Islet precursor cell (in vitro differentiated cells): ENCODE data around the gene EPHA7.

Experiments
- DNase-seq: peaks from one replicate; pipeline ENCODE4 v3.0.0-alpha.2; 2018

The EPHA7 gene

DNA sequence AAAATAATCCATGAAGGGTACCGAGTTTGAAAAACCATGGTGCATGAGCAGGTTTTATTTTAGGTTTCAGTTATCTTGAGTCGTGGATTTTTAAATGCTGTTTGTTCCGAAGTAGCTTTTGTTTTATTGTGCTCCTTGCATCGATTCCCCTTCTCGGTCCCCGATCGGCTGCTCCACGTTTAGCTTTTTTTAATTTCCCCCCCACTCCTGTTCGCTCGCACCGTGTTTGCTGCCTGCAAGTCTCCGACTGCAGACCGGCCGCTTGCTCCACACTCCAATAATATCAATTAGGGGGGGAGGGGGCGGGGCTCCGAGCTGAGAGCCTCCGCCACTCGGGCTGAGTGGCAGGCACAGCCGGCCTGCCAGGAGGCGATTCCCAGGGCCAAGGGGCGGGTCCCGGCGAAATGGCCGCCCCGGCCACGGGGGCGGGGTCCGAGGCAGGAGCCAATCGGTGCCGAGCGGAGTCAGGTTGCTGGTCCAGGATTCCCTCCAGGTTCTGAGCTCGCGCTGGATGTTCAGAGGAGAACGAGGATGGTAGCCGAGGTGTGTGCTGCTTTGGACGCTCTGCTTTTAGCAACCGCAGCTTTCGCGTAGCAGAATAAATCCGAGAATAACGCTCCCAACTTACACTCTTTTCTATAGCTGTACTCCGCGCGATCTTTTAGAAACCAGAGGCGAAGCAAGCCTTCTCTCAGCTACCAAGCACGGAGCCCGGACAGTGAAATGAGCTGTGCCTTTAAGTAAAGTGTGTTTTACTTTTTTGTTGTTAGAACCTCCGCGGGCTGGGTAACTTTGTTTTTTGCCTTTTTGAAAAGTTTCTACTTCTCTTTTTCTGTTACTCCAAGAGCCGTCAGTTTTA lies at the start of gene EPHA7:
TSS of gene EPHA7 (minus strand) at position 256 of the 859 bp plus-strand sequence. CDS start at position 38, 218 bp downstream.
- DNase-seq, result peak; percentile 100

DNA sequence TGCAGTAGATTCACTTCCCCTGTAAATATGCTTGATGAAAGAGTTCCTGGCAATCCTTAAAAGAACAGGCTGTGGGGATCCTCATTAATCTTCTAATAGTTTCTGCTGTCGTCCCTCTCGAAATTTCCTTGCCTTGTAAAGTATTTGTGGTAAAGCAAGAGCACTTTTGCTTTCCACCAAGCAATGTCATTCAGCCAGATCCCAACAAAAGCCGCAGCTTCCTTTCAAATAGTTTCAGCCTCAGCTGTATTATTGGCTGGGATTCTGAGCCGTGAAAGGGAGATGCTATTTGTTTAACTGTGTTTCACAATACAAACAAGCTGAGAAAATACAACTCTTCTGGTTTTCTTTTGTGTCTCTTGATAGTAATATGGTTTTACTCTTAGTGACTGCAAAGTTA lies 48.9 kb upstream of the EPHA7 start:
- peak; percentile 60 for DNase-seq

DNA sequence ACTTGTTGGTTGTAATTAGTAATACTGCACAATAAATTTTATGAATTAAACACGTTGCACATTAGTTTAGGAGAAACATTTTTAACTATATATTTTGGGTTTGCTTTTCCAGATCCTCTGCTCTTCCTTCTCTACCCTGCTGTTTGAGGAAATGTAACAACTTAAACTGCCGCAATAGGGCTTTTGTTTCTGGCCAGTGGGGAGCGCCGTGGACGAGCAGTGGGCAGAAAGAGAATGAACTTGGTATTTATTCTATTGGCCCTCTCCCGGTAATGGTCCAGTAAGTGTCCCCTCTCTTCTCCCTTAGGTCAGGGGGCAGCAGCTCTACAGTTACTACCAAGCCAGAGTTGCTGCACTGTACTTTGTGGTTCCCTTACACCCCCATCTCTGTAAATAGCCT lies 35.2 kb upstream of the EPHA7 start:
- DNase-seq, result no peak

DNA sequence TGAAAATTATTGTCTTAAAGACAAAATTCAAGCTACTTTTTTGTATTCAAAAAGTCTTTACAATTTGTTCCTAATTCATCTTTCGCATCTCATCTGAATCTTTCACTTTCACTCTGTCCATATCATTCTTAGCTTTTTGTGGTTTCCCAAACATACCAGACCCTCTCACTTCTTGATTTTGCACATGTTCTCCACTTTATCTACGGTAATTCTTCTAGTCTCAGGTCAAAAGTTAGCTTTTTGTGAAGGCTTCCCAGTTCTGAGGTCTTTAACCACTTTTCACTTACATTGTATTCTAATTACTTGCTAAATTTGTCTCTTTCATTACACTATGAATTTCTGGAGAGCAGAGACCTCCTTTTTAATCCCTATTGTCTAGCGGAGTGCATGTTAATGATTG lies 34.6 kb upstream of the EPHA7 start:
- no peak for DNase-seq

- no peak for DNase-seq
Measured at GRCh38 chr6:93447874-93448273, 28.5 kb upstream of the EPHA7 start.

- no peak for DNase-seq
Measured at GRCh38 chr6:93437491-93437890, 18.1 kb upstream of the EPHA7 start.

DNA sequence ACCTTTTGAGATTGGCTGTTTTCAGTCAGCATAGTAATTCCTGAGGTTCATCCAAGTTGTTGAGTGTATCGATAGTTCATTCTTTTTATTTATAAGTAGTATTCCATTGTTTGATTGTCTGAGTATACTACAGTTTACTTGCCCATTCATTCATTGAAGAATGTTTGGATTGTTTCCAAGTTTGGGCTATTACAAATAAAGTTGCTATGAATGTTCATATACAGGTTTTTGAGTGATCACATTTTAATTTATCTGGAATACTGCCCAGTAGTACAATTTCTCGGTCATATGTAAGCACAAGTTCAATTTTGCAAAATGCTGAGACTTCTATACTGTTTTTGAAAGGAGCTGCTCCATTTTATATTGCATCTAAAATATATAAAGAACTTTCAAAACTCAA lies 14.2 kb upstream of the EPHA7 start:
- no peak for DNase-seq

DNA sequence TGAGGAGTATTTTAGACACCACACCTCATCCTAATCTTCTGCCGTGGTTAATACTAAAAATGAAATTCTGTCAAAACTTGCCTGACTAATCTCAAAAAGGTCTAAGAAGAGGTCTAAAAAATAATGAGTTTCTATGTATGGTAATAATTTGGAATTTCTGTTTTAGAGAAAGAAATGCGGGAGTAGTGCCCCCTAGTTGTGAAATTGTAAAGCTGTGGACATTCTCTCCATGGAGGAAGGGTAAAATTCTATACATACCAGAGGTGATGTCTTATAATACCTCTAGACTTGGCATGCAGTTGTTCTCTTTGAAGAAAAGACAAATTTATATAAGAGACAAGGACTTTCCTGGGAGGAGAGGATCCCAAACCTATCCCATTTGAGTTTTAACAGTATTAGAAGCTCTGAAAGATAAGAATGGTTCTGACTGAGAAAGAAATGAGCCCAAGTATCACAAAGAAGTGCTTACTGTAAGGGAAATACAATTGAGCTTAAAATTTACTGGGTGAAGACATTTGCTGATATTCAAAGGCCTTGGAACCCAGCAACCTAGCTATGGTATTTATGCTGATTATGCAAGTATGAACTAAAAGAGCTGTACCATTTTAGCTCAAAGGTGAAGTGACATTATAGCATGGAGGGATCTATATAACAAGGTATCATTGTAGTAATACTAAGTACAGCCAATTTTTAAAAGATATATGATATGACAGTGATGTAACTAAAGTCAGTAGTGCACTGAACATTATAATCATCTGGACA lies 5.1 kb upstream of the EPHA7 start:
- no peak for DNase-seq

- DNase-seq, result peak; percentile 72
Measured at GRCh38 chr6:93423542-93423941, 4.2 kb upstream of the EPHA7 start.

DNA sequence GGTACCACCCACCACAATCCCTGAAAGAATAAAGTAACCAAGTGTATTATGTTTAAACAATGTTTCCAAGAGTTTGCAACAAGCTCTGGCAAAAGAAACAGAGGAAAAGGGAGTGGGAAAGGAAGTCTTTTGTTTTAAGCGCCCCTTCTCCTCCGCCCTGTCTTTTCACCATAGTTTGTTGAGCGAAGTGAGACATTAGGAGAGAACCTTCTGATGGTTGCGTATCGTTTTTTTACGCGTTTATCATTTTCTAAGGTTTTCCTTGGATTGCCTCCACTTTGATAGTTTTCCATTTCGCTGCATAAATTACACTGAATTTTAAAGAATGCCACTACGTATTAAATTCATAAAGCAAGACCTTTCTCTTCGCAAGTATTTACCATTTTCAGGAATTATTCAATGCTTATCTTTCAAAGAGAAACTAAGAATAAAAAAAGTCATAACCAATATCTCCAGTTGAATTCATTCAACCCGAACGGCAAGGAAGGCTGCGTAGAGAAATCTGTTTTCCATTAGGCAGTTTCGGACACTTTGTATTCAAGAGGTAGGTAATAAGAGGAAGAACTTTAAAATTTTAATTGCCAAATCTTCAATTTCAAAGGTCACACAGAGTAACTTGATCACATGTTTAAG lies 920 bp upstream of the EPHA7 start:
- DNase-seq, result no peak

DNA sequence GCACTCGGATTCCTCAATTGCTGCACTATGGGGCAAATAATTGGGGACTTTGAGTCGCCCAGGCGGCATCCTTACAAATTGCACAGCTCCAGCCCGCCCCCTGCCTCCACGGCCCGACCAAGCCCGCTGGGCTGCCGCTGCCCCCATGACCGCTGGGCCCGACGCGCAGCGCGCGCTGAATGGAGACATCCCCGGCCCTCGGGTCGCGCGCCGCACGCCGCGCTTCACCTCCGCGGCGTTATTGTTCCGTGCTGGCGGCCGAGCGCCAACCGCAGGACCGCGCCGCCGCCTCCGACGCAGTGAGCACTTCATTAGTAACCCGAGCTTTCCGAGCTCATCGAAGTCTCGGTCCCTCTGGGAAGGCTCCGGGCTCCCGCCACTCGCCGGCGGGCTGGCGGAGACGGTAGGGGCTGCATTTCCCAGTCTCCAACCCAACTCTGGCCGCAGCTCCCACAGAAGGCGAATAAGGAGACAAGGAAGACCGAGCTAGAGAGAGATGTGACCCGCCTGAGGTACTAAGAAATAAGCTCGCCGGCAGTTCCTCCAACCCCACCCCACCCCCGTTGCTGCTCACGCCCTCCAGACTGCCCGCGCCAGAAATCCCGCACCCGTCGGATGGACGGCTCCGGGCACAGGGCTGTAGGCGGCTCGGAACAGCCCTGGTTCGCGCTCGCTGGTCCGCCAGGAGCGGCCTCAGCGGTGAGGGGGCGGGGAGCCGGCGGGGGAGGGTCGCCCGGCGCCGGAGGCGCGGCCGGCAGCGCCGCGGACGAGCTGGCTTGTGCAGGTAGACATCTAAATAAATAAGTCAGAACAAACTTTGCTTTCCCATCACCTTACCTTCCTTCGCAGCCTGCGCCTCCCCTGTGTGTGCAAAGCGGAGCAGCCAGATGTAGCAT lies 703 bp downstream of the EPHA7 start:
- peak; percentile 80 for DNase-seq

GRCh38 chr6:93418033-93418407 lies 1.3 kb downstream of the EPHA7 start:
- DNase-seq, result no peak

DNA sequence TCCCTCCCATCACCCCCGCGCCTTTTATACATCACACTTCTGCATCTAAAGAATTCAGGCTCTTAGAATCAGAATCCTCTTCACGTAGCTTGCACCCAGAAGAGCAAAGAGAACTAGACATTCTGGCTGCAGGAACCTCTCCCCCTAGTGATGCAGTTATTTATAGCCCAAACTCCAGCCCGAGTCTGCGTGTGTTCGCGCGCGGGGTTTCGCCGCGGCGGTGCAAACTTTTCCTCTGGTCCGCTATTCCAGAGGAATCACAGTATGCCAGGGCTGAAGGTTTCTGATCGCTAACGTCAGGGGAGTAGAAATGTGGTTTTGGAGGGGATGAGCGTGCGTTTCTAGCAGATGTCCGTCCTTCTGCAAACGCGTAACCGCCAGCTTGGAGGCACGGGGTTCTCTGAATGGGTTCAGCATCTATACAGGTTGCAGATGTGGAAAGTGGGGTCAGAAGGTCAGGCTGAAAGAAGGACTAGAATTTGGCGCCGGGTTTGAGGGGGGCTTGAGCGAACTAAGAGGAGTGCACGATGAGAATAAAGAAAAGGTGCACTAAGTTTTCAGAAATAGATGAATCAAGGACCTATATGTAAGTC lies 1.8 kb downstream of the EPHA7 start:
- DNase-seq, result no peak

GRCh38 chr6:93416571-93417420 lies 2.6 kb downstream of the EPHA7 start:
- DNase-seq, result peak; percentile 64

DNA sequence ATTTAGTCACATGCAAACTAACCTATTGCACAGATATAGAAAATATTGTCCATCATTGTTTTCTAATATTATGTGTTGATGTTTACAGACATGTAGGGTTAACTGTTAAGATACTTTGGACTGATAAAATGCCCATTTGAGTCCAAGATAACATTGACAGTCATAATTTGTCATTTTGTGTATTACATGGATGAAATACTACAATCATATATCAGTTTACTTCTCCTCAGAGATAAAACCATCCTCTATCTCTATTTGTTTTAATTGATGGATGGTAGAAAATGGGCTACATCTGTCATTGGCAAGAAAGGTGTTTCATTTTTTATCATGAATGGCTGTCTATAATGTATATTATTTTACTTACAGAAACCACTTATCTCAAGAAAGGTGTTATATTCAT lies 6.2 kb downstream of the EPHA7 start:
- DNase-seq, result no peak

- DNase-seq, result no peak
Measured at GRCh38 chr6:93412452-93412851, 6.9 kb downstream of the EPHA7 start.

GRCh38 chr6:93407186-93407585 lies 12.2 kb downstream of the EPHA7 start:
- DNase-seq, result no peak

GRCh38 chr6:93403390-93403789 lies 16.0 kb downstream of the EPHA7 start:
- no peak for DNase-seq

- no peak for DNase-seq
Measured at GRCh38 chr6:93398723-93399122, 20.6 kb downstream of the EPHA7 start.

- DNase-seq, result no peak
Measured at GRCh38 chr6:93394471-93394870, 24.9 kb downstream of the EPHA7 start.

GRCh38 chr6:93393554-93394074 lies 25.7 kb downstream of the EPHA7 start:
- no peak for DNase-seq
